ENCODE data around the gene COL2A1.

GRCh38 chr12:48039151-48039550, 34.9 kb upstream of the COL2A1 start:
- TF ChIP-seq REST (IDR thresholded peaks at IDR 0.05; ENCODE audit: insufficient read depth in 1 of 2, low read depth in 2 of 2, low read length in 1 of 2), result no peak
- no peak for TF ChIP-seq CTCF (IDR thresholded peaks at IDR 0.05)
